HepG2 (cell line): ENCODE data around the gene MAN1B1. TPM values are rescaled to one million over a fixed set of nuclear protein-coding genes. Genes with fewer than 3 reads are reported as not detected.

ENCODE experiments used
- HMG20B ChIP-seq: conservative IDR thresholded peaks from 2 replicates; pipeline ENCODE4 v1.6.1; 2016; ENCODE audit warnings: missing genetic modification reagents, missing compliant biosample characterization
- JUN ChIP-seq: sonication (generic); formaldehyde crosslinking; IDR thresholded peaks from 2 replicates; pipeline ENCODE4 v1.4.0; 2020; ENCODE audit warnings: mild to moderate bottlenecking, missing genetic modification reagents
- ZNF318 ChIP-seq: sonication (generic); formaldehyde crosslinking; IDR thresholded peaks from 2 replicates; pipeline ENCODE4 v1.4.0; 2020; ENCODE audit warnings: mild to moderate bottlenecking, missing genetic modification reagents
- polyA plus RNA-seq, 8 experiments: library from polyadenylated mRNA; depleted of rRNA in 3 of 8; stranded (reverse) in 7 of 8; unstranded in 1 of 8; fragments of >200 nt; fragmentation: Illumina TruSeq in 4 of 8; extraction: Trizol in 4 of 8; gene quantifications; 2 replicates each; pipeline versions ENCODE4 v1.2.1 to v1.2.3, GENCODE V29; 2011 to 2016; ENCODE audit warnings: low read depth in 4 of 8, missing spikeins in 1 of 8, mixed read lengths in 1 of 8; ENCODE audit not compliant: insufficient read depth in 1 of 8
- total RNA-seq, 5 experiments: library from RNA; depleted of rRNA; stranded (reverse); fragments of >200 nt; fragmentation: Illumina TruSeq; extraction: Trizol; gene quantifications; 2 replicates each; pipeline ENCODE4 v1.2.3, GENCODE V29; 2016; ENCODE audit warnings: low read depth in 1 of 5
- TF ChIP-seq, protein P1 (sequence below): fragments of 450-650 bp; IDR thresholded peaks from 2 replicates; pipeline ENCODE4 v1.6.1; 2017

Gene MAN1B1
- total and polyA plus RNA-seq, 2 of the 13 experiments (the other 11 are each of a cell fraction or from before 2014, with no cell fraction given), result 48.9 to 59.5 TPM

DNA sequence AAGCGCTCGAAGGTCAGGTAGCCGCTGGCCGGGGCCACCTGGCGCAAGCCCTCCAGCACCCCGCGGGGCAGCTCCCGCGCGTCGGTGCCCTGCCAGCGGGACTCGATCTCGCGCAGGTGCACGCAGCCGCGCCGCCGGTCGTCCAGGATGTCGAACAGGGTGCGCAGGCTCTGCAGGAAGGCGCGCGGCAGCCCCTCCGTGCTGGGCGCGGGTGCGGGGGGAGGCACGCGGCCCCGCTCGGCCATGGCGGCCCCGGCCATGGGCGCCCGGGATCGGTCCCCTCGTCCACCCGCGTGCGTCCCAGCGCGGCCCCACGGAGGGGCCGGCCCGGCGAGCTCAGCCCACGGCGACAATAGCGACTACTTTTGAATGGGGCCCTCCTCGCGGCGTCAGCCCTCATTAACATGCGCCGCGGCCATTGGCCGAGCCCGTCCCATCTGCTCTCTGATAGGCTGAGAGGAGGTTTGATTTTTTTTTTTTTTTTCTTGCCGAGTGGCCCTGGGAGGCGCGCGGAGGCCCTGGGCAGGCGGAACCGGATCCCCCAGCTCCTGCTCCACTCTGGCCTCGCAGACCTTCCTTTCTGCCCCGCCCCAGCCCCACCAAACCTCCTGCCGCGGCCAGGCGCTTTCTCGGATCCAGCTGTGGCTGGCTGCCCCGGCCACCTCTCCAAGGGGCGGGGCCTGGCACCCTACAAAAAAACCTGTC is 16.4 kb upstream of the MAN1B1 start, which contains the start of gene SAPCD2 (continued):
- TF ChIP-seq ZNF318 (CRISPR knock-in tag) (no peak), HMG20B (CRISPR knock-in tag) (no peak), JUN (CRISPR knock-in tag) (no peak)
- TF ChIP-seq, protein P1, sequence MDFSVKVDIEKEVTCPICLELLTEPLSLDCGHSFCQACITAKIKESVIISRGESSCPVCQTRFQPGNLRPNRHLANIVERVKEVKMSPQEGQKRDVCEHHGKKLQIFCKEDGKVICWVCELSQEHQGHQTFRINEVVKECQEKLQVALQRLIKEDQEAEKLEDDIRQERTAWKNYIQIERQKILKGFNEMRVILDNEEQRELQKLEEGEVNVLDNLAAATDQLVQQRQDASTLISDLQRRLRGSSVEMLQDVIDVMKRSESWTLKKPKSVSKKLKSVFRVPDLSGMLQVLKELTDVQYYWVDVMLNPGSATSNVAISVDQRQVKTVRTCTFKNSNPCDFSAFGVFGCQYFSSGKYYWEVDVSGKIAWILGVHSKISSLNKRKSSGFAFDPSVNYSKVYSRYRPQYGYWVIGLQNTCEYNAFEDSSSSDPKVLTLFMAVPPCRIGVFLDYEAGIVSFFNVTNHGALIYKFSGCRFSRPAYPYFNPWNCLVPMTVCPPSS, result no peak
